Progenitor cell of endocrine pancreas (in vitro differentiated cells): ENCODE data around the gene MTHFD2. TPM values are rescaled to one million over a fixed set of nuclear protein-coding genes. Genes with fewer than 3 reads are reported as not detected.

Source experiments
- DNase-seq: peaks from one replicate; pipeline ENCODE4 v3.0.0; 2021; ENCODE audit warnings: low spot score; ENCODE audit not compliant: unreplicated experiment
- H3K27ac Mint-ChIP-seq: 2 replicates; pipeline ENCODE4 v1.8.0; 2021; ENCODE audit warnings: mild to moderate bottlenecking, moderate library complexity, mixed read lengths
- H3K27me3 Mint-ChIP-seq: 2 replicates; pipeline ENCODE4 v1.8.0; 2021; ENCODE audit warnings: mixed read lengths
- H3K36me3 Mint-ChIP-seq: 2 replicates; pipeline ENCODE4 v1.8.0; 2022; ENCODE audit warnings: mixed read lengths; ENCODE audit not compliant: insufficient read depth
- H3K4me1 Mint-ChIP-seq: 2 replicates; pipeline ENCODE4 v1.8.0; 2021; ENCODE audit warnings: low read depth, mixed read lengths
- H3K4me3 Mint-ChIP-seq: 2 replicates; pipeline ENCODE4 v1.8.0; 2021; ENCODE audit warnings: low read depth, mild to moderate bottlenecking, moderate library complexity, mixed read lengths
- H3K9me3 Mint-ChIP-seq: 2 replicates; pipeline ENCODE4 v1.8.0; 2021; ENCODE audit warnings: low read depth, mixed read lengths
- CTCF ChIP-seq: fragments of 200-600 bp; sonication (generic); IDR thresholded peaks from one replicate; pipeline ENCODE4 v1.5.0; 2021; ENCODE audit warnings: antibody characterized with exemption, mild to moderate bottlenecking; ENCODE audit not compliant: unreplicated experiment
- total RNA-seq: library from RNA; stranded (reverse); gene quantifications from 2 replicates; pipeline ENCODE4 v1.2.1, GENCODE V29; 2021

Gene MTHFD2
- total RNA-seq, 1 donor from 2014 or later = 64.9 TPM

- peaks cover 4% of the 10 kb centered on the region for H3K4me1 Mint-ChIP-seq
Measured at GRCh38 chr2:74232426-74232825, 34.0 kb downstream of the MTHFD2 start.

GRCh38 chr2:74233648-74234047 lies 35.2 kb downstream of the MTHFD2 start:
- no peaks in the 10 kb centered on the region for H3K27me3 Mint-ChIP-seq
- no peak overlapping the region for H3K4me3 Mint-ChIP-seq
- no peaks in the 10 kb centered on the region for H3K9me3 Mint-ChIP-seq
- H3K36me3 Mint-ChIP-seq = no peaks in the 10 kb centered on the region
- no peak for DNase-seq
- TF ChIP-seq CTCF = no peak
- H3K4me1 Mint-ChIP-seq = peaks cover 4% of the 10 kb centered on the region
- no peak overlapping the region for H3K27ac Mint-ChIP-seq

More at GRCh38 chr2:74232426-74232825, 34.0 kb downstream of the MTHFD2 start:
- Mint-ChIP-seq H3K4me3 (no peak overlapping the region), H3K36me3 (no peaks in the 10 kb centered on the region), H3K9me3 (no peaks in the 10 kb centered on the region), H3K27ac (no peak overlapping the region), H3K27me3 (no peaks in the 10 kb centered on the region)
- no peak for DNase-seq
- no peak for TF ChIP-seq CTCF

GRCh38 chr2:74235041-74235440 lies 36.6 kb downstream of the MTHFD2 start:
- no peak for DNase-seq
- Mint-ChIP-seq H3K4me1 (peaks cover 4% of the 10 kb centered on the region), H3K27ac (no peak overlapping the region), H3K36me3 (no peaks in the 10 kb centered on the region), H3K9me3 (no peaks in the 10 kb centered on the region), H3K4me3 (no peak overlapping the region), H3K27me3 (no peaks in the 10 kb centered on the region)
- no peak for TF ChIP-seq CTCF

- H3K4me1 Mint-ChIP-seq = peaks cover 3% of the 10 kb centered on the region
- H3K27me3 Mint-ChIP-seq = no peaks in the 10 kb centered on the region
- no peaks in the 10 kb centered on the region for H3K9me3 Mint-ChIP-seq
- DNase-seq = no peak
- H3K27ac Mint-ChIP-seq = no peak overlapping the region
- TF ChIP-seq CTCF = no peak
- no peak overlapping the region for H3K4me3 Mint-ChIP-seq
- H3K36me3 Mint-ChIP-seq = no peaks in the 10 kb centered on the region
Measured at GRCh38 chr2:74238879-74239278, 40.5 kb downstream of the MTHFD2 start.

GRCh38 chr2:74239346-74239745 lies 40.9 kb downstream of the MTHFD2 start:
- no peak for DNase-seq
- Mint-ChIP-seq H3K4me1 (peaks cover 2% of the 10 kb centered on the region), H3K4me3 (no peak overlapping the region), H3K9me3 (no peaks in the 10 kb centered on the region), H3K36me3 (no peaks in the 10 kb centered on the region), H3K27ac (no peak overlapping the region), H3K27me3 (no peaks in the 10 kb centered on the region)
- no peak for TF ChIP-seq CTCF
